Cardiac muscle cell (in vitro differentiated cells and primary cell): ENCODE data around the gene CTXND2. TPM values are rescaled to one million over a fixed set of nuclear protein-coding genes. Genes with fewer than 3 reads are reported as not detected.
"Not testable (repeated sequence)": the region's sequence is repeated elsewhere in the genome, so short reads cannot be mapped to it uniquely, and the experiment has no call there.

ENCODE experiments used
- DNase-seq, 2 donors: peaks; one replicate each; pipeline versions ENCODE4 v3.0.0 to v3.0.0-alpha.2; 2010 to 2017; ENCODE audit warnings: low read depth in 1 of 2, low spot score in 1 of 2
- H3K27ac ChIP-seq: fragments of 200-600 bp; sonication (generic); 2 replicates; pipeline ENCODE4 v1.5.1; 2016
- H3K27me3 ChIP-seq: fragments of 200-600 bp; sonication (generic); 2 replicates; pipeline ENCODE4 v1.6.0; 2016; ENCODE audit warnings: control low read depth
- H3K36me3 ChIP-seq: fragments of 200-600 bp; sonication (generic); 2 replicates; pipeline ENCODE4 v1.5.1; 2016; ENCODE audit warnings: control low read depth
- H3K4me1 ChIP-seq: fragments of 200-600 bp; sonication (generic); 2 replicates; pipeline ENCODE4 v1.8.1; 2017; ENCODE audit warnings: low read depth, mild to moderate bottlenecking, mixed run types
- H3K4me3 ChIP-seq: fragments of 200-600 bp; sonication (generic); 2 replicates; pipeline ENCODE4 v1.5.1; 2016; ENCODE audit warnings: mild to moderate bottlenecking
- H3K9me3 ChIP-seq: fragments of 200-600 bp; sonication (generic); 2 replicates; pipeline ENCODE4 v1.5.1; 2017; ENCODE audit warnings: low read depth, mild to moderate bottlenecking, control low read depth
- polyA plus RNA-seq: library from polyadenylated mRNA; unstranded; fragments of >200 nt; fragmentation: Nextera tagmentation; extraction: Ambion mirVana; gene quantifications from 2 replicates; pipeline ENCODE4 v1.2.1, GENCODE V29; 2016
- total RNA-seq: library from RNA; depleted of rRNA; stranded (reverse); fragments of >200 nt; gene quantifications from 2 replicates; pipeline ENCODE4 v1.2.3, GENCODE V29; 2016
- TF ChIP-seq, protein P1 (sequence below): IDR thresholded peaks from 2 replicates; pipeline ENCODE4 v1.5.1; 2012; ENCODE audit warnings: low read depth, mild to moderate bottlenecking, low read length

Gene CTXND2
- total and polyA plus RNA-seq, 2 experiments from 2014 or later = not detected

DNA sequence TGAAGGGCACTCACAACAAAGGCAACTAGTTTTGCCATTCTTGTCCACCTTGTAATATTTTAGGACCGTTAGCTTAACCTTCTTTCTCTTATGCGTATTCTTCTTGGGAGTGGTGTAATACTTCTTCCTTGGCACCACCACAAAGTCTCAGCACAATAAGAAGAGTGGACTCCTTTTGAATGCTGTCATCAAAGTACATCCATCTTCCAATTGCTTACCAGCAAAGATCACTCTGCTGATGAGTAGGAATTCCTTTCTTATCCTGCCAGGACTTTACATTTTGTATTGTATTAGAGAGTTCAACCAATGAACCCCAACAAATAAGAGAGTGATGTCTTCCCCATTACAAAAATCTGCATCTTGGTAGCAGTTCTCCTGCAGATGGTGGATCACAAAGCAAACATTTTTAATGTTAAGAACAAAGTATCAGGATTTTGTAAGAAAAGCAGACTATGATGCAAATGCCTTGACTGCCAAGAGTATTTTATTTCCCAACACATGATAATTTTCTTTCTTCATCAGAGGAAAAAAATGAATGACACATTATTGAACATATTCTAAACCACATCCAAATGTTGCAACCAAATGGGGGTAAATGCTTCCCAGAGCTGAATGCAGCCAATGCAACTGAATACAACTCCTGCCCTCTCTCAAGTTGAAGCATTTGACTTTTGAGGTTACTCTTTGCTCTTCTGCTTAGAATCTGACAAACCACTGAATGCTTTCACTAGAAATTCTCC is 5.4 kb upstream of the CTXND2 start:
- Histone ChIP-seq H3K27me3 (no peaks in the 10 kb centered on the region), H3K27ac (no peak overlapping the region), H3K36me3 (no peaks in the 10 kb centered on the region), H3K4me3 (no peak overlapping the region), H3K9me3 (no peaks in the 10 kb centered on the region), H3K4me1 (no peaks in the 10 kb centered on the region)
- peak in 1 of 2 donors; percentile 97 for DNase-seq
- TF ChIP-seq, protein P1, sequence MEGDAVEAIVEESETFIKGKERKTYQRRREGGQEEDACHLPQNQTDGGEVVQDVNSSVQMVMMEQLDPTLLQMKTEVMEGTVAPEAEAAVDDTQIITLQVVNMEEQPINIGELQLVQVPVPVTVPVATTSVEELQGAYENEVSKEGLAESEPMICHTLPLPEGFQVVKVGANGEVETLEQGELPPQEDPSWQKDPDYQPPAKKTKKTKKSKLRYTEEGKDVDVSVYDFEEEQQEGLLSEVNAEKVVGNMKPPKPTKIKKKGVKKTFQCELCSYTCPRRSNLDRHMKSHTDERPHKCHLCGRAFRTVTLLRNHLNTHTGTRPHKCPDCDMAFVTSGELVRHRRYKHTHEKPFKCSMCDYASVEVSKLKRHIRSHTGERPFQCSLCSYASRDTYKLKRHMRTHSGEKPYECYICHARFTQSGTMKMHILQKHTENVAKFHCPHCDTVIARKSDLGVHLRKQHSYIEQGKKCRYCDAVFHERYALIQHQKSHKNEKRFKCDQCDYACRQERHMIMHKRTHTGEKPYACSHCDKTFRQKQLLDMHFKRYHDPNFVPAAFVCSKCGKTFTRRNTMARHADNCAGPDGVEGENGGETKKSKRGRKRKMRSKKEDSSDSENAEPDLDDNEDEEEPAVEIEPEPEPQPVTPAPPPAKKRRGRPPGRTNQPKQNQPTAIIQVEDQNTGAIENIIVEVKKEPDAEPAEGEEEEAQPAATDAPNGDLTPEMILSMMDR = no peak

DNA sequence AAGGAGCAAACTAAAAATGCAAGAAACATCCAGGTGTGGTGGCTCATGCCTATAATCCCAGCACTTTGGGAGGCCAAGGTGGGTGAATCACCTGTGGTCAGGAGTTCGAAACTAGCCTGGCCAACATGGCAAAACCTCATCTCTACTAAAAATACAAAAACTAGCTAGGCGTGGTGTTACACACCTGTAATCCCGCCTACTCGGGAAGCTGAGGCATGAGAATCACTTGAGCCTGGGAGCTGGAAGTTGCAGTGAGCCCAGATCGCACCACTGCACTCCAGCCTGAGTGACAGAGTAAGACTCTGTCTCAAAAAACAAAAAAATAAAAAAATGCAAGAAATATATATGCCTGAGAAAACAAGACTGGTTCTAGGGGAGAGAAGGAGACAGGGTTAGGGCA is 3.8 kb upstream of the CTXND2 start:
- not testable (repeated sequence) for DNase-seq, H3K4me1 ChIP-seq, H3K36me3 ChIP-seq, H3K27me3 ChIP-seq, H3K27ac ChIP-seq, H3K4me3 ChIP-seq, H3K9me3 ChIP-seq

DNA sequence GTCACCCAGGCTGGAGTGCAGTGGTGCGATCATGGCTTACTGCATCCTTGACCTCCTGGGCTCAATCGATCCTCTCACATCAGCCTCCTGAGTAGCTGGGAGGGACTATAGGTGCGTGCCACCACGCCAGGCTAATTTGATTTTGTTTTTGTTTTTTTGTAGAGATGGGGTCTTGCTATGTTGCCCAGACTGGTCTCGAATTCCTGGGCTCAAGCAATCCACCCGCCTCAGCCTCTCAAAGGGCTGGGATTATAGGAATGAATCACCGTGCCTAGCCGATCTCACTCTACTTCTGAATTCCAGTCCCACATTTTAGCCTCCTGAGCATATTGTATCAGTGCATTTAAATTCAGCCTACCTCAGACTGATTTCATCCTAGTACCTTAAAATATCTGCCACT is 1.8 kb downstream of the CTXND2 start:
- H3K27ac ChIP-seq = no peak overlapping the region
- no peaks in the 10 kb centered on the region for H3K4me1 ChIP-seq
- DNase-seq = no peak
- H3K36me3 ChIP-seq = no peaks in the 10 kb centered on the region
- no peaks in the 10 kb centered on the region for H3K27me3 ChIP-seq
- TF ChIP-seq, protein P1 = no peak
- H3K4me3 ChIP-seq = no peak overlapping the region
- H3K9me3 ChIP-seq = no peaks in the 10 kb centered on the region

DNA sequence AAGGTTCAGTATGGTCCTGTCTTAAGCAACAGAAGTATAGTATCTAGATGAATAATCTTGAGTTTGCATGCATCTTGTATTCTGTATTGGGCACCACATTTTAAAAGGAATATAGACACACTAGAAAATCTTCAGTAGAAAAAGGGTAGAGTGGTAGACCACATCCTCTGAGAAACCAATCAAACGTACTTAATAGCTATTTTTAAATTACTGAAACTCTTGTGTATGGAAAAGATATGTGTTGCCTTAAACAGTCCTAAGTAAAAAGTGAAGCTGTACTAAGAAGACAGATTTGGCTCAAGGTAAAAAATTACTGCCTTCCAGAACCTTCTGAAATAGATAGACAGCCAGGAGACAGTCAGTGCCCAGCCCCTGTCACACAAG is 3.1 kb downstream of the CTXND2 start:
- Histone ChIP-seq H3K36me3 (no peaks in the 10 kb centered on the region), H3K27ac (no peak overlapping the region)

DNA sequence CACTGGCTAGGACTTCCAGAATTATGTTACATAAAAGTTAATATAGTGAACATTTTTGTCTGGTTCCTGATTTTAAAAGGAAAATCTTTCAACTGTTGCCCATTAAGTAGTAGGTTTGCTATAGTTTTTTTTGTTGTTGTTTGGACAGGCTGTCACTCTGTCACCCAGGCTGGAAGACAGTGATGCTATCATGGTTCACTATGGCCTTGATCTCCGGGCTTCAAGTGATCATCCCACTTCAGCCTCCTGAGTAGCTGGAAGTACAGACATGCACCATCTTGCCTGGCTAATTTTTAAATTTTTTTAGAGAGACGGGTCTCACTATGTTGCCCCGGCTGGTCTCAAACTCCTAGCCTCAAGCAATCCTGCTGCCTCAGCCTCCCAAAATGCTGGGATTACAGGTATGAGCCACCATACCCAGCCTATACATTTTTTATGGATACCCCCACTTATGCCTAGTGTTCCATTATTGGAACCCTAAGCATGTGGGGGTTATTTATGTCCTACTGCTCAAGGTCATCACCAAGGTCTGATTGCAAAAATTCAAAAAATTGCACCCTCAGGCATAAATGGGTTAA is 6.5 kb downstream of the CTXND2 start:
- no peaks in the 10 kb centered on the region for H3K4me1 ChIP-seq
- H3K27me3 ChIP-seq = no peaks in the 10 kb centered on the region
- no peaks in the 10 kb centered on the region for H3K9me3 ChIP-seq
- no peak overlapping the region for H3K27ac ChIP-seq
- TF ChIP-seq, protein P1 = no peak
- no peak for DNase-seq
- no peaks in the 10 kb centered on the region for H3K36me3 ChIP-seq
- H3K4me3 ChIP-seq = no peak overlapping the region

More for the DNA sequence above, 3.1 kb downstream of the CTXND2 start:
- no peaks in the 10 kb centered on the region for H3K27me3 ChIP-seq
- TF ChIP-seq, protein P1 = no peak
- H3K4me1 ChIP-seq = no peaks in the 10 kb centered on the region
- DNase-seq = no peak
- no peak overlapping the region for H3K4me3 ChIP-seq
- H3K9me3 ChIP-seq = no peaks in the 10 kb centered on the region

DNA sequence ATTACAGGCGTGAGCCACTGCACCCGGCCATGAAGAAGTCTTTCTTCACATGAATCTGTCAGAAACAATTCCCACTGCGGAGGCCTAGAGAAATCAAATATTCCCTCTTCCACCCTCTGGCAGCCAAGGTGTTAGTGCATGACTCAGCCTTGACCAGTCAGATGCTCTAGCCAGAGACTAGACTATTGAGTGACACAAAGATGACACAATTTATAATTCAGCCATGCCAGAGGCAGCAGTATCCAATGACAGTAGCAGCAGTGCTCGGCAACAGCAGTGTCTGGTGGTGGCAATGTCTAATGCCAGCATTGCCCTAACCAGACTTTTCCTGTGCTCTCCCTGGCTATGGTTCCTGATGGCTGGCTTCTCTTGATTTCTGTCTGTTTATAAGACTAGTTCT is 8.7 kb downstream of the CTXND2 start:
- TF ChIP-seq, protein P1 = no peak
- no peak overlapping the region for H3K27ac ChIP-seq
- H3K4me1 ChIP-seq = no peaks in the 10 kb centered on the region
- no peaks in the 10 kb centered on the region for H3K36me3 ChIP-seq
- no peak for DNase-seq
- no peaks in the 10 kb centered on the region for H3K9me3 ChIP-seq
- H3K4me3 ChIP-seq = no peak overlapping the region
- no peaks in the 10 kb centered on the region for H3K27me3 ChIP-seq

DNA sequence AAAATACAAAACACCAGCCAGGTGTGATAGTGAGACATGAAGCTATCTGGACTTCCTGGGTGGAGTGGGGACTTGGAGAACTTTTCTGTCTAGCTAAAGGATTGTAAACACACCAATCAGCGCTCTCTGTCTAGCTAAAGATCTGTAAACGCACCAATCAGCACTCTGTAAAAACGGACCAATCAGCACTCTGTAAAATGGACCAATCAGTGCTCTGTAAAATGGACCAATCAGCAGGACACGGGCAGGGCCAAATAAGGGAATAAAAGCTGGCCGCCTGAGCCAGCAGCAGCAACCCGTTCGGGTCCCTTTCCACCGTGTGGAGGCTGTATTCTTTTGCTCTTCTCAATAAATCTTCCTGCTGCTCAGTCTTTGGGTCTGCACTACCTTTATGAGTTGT is 12.9 kb downstream of the CTXND2 start:
- not testable (repeated sequence) for H3K4me3 ChIP-seq, DNase-seq

More for the DNA sequence above, 12.9 kb downstream of the CTXND2 start:
- H3K27me3 ChIP-seq, H3K36me3 ChIP-seq, H3K27ac ChIP-seq, H3K9me3 ChIP-seq, H3K4me1 ChIP-seq: not testable (repeated sequence)
